ENCODE measurements around the gene TCFL5.

The TCFL5 gene

DNA sequence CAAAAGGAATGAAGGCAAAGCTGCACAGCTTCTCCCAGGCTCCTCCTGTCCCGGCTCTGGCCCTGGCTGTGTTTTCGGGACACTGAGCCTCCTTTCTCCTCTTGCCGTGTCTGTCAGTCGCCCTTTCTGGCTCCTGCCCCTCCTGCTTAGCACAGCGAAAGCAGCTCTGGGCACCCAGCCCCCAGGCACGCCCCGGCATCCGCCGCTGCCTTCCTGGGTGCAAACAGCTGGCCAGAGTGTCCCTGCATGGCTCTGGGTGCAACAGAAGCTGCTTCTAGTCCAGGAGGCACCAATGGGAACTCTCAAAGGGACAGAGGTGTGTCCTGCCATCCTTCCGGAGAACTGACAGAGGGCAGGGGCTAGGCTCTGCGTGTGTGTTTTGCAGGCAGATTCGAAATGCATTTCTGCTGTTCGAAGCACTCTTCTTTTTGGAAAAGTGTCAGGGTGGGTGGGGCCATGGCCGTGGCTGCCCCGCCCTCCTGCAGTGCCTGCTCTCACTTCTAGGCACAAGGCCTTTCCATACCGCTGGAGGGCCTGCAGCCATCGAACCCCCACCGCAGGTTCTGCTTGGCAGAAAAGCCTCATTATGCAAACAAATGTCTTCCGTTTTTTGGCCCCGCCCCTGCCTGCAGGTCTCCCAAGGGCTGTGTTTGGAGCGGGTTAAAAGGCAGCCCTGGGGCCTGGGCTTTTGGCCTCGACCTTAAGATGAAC, 29.3 kb downstream of the TCFL5 start:
- DNase-seq, result peak; percentile 39

DNA sequence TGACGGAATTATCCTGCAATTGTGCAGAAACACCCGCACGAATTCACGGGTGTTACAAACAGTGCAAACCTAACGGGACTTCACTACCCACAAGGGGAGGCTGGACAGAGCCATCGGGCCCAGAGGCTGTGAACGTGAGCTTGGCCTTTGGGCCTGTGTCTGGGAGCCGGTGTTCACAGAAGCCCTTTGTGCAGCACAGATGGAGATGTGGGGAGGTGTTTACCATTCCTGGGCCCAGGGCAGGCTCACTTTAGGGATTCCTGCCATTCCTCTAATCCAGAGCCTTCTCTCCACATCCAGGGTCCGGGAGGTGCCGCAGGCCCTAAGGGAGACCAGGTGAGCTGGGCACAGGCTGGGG, 29.8 kb downstream of the TCFL5 start:
- no peak for DNase-seq

DNA sequence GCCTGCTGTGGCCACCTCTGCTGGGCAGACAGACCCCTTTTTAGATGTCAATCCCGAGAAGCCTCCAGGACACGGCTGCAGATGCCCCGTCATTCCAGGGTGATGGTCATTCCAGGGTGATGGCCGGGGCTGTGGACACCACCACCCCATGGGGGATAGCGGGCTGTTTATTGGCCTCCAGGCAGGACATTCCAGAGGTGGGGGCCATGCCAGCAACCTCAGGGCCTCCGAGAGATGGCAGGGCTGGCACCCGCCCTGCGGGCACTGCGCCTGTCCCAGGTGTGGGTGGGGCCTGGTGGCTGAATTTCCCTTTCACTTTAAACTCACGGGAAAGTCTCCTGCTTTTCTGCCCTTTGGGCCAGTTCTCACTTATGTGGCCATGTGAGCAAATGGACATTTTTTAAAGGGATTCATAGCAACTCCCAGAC, 30.2 kb downstream of the TCFL5 start:
- DNase-seq, result no peak

DNA sequence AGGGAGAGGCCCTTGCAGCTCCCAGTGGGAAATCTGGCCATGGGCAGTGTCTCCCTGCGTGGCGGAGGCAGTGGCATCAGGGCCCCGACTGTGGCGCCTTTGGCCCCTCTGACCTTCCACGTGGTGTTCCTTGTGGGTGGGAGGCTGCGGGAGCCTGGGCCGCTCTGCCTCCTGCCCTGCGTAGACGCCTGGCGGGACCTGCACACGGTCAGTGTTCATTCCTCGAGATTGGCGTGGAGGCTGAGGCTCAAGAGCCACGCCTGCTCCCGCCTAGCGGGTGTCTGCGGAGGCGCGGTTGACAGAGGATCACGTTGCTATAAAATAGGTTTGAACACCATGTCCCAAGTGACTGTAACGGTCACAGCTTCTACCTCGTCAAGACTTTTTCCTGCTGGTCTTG, 30.8 kb downstream of the TCFL5 start:
- DNase-seq, result no peak

DNA sequence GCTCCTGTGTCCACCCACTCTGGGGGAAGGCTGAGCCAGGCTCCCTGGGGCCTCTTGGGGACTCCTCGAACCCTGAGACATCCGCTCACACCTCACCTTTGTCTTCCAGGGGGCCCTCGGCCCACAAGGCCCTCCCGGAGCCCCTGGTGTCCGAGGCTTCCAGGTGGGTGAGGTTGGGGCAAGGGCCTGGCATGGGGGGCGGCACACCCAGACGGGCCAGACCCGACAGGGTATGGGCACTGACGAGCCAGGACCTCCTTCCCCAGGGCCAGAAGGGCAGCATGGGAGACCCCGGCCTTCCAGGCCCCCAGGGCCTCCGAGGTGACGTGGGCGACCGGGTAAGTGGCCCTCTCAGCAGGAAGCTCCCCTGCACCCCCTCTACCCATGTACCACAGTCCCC, 31.4 kb downstream of the TCFL5 start:
- DNase-seq, result no peak

DNA sequence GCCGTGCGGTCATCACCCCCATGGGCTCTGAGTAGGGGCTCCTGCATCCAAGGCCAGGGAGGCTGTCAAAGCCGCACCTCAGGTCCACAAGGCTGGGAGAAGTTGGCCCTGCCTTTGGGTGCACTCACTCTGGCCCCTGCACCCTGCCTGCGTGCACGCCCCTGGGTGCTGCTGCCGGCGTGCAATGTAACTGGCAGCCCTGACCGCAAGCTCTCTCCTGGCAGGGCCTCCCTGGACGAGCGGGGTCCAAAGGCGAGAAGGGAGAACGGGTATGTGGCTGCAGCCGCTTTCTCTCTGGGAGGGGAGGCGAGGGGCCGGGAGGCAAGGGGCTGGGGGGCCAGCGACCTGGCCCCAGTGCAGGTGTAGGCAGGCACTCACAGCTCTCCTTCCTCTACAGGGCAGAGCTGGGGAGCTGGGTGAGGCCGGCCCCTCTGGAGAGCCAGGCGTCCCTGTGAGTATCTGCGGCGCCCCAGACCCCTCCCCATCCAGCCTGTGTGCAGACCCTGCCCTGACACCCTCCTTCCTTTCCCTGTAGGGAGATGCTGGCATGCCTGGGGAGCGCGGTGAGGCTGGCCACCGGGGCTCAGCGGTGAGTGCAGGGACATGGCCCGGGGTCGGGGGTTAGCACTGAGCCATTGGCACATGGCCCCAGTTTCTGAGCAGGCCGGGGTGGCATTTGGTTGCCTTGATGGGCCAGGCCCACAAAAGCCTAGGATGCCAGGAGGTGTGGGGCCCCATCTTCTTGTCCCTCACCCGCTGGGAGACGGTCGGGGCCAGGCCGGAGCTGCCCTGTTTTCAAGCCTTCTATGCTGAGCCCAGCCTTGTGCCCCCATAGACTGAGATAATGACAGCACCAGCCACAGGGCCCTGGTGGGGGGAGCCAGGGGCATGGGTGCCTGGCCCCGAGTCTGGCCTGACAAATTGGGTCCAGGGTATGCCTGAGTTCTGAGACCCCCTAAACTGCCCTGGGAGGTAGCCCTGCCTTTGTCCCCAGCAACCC, 32.1 kb downstream of the TCFL5 start:
- no peak for DNase-seq

DNA sequence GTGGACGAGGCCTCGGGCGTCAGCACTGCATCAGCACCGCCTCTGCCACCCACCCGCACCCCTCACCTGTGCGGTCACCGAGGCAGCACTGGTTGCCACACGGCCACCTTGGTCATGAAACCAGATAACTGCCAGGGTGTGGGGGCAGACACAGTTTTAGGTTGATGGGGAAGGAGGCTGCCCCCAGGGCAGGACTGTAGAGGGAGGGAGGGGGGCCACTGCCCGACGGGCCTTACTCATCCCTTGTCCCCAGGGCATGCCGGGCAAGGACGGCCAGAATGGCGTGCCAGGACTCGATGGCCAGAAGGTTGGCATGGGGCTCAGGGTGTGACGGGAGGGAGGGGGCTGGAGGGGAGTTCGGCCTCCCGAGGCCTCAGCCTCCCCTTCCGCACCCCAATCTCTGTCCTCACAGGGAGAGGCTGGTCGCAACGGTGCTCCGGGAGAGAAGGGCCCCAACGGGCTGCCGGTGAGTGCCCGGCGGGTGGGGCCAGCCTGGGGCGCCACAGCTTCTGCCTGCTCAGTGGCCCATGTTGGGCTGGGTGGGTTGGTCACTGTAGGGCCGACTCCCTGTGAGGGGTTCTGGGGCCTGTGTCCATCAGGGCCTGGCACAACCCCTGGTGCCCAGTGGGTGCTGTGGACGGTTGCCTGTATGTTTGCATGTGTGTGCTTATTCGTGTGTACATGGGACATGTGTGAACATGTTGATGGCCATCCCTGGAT, 33.0 kb downstream of the TCFL5 start:
- DNase-seq, result no peak

DNA sequence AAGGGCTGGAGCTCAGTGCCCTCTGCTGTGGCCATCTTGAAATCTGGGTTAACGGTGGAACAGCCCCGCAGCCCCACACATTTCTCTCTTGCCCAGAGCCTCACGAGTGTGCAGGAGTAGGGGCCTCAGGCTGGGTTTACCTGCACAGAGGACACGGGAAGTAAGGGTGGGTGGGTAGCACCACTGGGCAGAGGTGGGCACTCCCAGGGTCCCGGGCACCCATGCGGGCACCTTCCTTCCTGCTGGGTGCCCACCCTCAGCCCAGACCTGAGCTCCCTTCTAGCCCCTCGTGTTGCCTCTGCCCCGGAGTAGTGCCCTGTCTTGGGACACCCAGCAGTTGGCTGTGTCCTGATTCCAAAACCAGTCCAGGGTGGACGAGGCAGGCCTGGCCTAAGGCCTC, 33.6 kb downstream of the TCFL5 start:
- DNase-seq, result no peak

DNA sequence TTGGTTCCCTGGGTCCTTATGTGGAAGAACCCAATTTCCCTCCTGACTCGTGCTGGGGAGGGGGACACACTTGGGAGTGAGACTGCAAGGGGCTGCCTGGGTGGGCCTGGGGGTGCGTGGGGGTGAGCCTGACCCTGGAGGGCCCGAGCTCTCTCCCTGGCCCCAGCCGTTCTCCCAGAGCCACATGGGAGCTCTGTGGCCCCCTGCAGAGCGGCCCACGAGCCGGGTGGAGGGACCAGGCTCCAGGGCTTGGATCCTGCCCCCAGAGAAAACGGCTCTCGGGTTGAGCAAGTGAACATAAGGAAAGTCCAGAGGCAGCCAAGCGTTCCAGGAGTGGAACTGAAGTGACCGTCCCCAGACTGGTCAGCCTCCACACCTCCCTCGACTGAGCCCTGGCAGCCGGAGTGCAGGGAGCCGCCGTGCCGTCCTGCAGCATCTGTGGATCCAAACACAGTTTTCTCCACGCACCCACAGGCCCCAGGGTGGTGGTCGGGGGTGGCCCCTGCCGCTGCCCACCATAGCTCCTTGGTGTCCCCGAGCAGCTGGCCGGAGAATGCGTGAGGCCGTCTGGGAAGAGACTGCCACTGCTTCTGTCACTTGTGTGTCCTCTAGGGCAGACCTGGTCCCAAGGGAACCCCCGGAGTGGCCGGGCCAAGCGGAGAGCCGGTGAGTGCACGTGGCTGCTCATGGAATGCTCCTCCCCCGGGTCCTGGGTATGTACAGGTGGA, 34.1 kb downstream of the TCFL5 start:
- no peak for DNase-seq

DNA sequence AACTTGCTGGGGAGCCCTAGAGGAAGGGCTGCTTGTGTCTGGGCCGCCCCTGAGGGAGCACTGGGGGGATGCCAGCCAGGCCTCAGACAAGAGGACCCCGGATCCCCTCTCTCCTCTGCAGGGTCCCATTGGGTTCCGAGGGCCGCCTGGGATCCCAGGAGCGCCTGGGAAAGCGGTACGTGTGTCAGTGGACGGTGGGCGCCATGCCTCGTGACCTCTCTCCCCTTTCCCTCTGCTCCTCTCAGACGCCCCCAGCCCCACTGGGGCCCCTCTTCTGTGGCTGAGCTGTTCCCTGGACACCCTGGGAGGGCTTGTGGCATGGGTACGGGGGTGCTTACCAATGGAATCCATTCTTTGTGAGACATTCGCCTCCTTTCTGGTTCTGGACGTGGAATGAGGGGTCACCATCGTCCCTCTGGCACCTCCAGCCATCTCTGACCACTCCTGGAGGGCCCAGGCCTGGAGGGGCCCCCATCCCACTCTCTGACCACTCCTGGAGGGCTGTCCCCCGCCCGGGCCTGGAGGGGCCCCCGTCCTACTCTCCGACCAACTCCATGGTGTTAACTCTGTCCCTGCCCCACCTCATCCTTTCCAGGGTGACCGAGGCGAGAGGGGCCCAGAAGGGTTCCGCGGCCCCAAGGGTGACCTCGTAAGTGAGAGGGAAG, 34.8 kb downstream of the TCFL5 start:
- no peak for DNase-seq

DNA sequence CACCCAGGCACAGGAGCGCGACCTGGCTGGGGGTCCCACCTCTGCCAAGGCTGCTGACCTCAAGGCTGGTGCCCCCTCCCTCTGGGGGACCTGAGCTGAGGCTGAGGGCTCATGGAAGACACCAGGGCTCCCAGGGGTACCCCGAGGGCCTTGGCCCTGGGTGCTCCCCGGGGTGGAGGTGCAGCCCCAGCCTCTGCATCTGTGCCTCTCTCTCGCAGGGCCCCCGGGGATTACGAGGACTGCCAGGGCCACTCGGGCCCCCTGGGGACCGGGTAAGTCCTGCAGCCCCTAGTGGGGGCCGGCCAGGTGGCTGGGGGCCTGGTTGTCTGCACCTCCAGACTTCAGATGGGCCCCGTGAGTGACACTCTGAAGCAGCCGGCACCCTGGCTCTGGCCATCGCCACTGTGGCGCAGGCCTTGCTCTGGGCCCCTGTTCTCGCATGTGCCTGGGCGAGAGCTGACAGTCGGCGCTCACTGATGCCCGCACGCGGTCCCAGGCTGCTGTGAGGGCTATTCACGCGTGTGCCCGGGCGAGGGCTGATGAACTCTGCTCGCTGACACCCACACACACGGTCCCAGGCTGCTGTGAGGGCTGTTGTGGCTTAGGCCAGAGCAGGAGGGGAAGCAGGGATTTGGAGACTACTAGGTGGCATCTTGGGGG, 35.5 kb downstream of the TCFL5 start:
- DNase-seq, result no peak

DNA sequence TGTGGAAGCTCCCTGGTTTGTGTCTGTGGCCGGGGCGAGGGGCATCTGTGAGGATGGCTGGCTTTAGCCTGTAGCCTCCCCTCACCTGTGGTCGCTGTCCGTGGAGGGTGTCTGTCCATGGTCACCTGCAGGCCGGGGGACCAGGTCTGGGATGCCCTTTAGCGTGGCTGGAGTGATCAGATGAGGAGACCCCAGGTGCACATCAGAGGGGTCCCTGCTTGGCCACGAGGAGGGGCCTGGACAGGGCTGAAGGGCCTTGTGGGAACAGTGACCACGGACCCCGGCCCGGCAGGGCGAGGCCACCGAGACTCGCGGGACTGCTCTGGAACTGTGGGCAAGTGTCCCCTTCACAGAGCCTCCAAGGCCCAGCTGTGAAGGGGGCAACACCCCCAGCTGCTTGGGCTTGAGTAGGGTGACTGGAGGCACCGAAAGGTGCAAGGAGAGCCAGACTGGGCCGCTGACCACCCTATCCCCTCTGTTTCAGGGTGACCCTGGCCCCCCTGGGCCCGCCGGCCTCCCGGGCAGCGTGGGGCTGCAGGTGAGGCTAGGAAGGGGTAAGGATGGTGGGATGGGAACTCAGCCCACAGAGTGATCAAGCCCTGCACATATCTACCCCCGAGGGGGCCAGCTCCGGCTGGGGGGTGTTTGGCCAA, 36.2 kb downstream of the TCFL5 start:
- no peak for DNase-seq

DNA sequence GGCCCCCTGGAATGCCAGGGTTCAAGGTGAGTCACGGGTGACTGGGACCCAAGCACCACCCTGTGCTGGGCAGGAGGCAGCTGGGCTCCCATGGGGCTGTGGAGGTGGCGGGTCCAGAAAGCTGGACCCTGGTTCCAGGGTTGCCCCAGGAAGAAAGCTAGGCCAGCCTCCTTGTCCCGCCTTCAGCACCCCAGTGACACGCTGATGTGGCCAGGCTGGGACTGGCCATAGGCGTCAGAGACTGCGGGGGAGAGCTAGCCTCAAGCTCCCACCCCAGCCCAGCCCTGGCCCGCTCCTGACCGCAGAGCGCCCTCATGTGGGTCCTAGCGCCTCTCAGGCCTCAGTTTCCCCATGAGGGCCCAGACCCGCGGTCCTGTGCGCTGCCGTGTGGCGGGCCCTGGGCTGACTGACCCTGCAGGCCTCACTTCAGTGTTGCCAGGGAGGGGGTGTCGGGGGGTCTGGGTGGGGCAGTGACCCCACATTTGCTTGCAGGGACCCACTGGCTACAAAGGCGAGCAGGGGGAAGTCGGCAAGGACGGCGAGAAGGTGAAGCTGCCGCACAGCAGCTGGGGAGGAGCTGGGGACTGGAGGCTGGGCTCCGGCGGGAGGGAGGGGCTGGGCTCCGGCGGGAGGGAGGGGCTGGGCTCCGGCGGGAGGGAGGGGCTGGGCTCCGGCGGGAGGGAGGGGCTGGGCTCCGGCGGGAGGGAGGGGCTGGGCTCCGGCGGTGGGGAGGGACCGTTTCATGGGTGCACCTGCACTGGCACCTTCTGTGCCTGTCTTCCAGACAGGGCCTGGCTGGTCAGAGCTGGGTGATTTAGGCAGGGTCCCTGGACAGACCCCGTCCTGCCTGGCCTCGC, 36.9 kb downstream of the TCFL5 start:
- DNase-seq, result peak; percentile 80

DNA sequence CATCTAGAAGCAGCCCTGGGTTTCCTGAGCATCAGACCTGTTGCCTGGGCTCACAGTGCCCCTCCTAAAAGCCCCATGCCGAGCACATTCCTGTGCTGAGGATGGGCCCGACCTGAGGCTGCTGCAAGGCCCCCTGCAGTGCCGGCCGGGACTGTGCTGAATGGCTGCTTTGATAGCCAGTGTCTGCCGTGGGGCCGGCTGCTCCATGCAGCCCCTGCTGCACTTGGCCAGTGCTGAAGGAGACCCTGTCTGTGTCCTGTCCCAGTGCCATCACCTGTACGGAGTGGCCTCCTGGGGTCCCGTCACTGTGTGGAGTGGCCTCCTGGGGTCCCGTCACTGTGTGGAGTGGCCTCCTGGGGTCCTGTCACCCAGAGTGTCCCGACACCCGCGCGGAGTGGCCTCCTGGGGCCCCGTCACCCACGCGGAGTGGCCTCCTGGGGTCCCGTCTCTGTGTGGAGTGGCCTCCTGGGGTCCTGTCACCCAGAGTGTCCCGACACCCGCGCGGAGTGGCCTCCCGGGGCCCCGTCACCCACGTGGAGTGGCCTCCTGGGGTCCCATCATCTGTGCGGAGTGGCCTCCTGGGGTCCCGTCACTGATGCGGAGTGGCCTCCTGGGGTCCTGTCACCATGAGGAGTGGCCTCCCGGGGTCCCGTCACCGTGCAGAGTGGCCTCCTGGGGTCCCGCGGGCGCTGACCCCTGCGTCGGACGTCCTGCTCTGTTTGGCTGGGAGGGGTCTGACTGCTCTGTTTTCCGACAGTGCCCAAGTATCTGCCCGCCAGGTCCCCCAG, 37.7 kb downstream of the TCFL5 start:
- DNase-seq, result no peak

DNA sequence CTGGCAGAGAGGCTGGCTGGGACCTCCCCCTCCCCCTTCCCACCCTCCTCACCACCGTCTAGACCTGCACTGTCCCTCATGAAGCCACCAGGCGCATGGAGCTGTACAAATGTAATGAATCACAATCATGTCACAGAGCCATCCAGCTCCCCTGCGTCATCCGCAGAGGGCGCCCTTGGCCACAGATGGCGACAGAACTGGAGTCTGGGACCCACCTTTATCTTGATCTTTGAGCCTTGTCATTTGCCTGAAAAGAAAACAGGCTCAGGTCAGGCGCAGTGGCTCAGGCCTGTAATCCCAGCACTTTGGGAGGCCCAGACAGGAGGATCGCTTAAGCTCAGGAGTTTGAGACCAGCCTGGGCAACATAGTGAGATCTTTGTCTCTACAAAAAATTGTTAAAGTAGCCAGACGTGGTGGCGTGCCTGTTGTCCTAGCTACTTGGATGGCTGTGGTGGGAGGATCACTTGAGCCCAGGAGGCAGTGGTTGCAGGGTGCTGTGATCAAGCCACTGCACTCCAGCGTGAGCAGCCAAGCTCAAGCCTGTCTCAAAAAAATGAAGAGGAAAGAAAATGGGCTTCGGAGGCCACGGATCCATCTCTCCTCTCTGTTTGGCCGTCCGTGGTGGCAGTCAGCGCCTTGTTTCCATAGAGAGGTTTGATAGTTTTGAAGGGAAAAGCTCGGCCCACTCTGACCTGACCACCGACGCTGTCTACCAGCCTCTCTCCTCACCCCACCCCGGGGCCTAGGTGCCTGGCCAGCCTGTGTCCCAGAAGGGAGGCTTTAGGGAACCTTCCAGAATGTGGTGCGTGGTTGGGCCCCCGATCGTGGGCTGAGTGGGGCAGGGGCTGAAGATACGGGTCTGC, 38.6 kb downstream of the TCFL5 start:
- peak; percentile 92 for DNase-seq

DNA sequence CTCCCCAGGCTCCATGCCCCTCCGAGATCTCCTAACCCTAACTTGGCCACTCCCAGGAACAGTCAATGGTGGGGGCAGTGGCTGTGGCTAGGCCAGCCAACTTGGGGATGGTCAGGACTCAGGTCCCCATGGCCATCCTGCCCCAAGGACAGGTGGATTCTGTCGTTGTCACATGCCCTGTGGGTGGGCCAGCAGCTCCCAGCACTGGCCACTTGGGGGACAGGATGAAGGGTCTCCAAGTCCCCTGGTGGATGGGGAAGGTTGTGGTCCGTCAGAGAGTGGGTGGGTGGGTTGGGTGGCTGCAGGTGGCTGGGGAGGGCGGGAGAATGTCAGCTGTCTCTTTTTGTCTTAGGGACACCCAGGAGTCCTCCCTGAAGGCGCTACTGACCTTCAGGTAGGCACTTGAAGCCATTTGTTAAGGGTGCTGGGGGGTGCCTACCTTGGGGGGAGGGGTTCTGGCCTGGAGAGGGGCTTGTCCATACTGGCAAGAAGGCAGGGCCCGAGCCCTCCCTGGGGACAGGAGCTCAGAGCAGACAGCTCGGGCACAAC, 39.3 kb downstream of the TCFL5 start:
- peak; percentile 46 for DNase-seq

DNA sequence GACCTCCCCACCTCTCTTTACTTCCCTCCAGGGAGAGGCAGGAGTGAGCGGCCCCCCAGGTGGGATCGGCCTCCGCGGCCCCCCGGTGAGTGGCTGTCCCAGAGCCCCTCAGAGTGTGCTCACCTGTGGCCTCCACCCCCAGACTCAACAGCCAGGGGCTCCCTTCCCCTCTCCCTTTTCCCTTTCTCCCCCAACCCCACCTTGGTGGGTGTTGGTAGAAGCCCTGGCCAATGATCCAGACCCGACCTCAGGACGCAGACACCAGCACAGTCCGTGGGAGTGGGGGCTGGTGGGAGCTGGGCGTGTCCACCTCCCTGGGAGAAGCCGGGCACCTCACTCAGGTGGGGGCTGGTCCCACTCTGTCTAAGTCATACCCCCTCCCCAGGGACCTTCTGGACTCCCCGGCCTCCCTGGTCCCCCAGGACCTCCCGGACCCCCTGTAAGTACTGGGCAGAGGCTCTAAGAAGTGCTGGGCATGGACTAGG, 39.9 kb downstream of the TCFL5 start:
- DNase-seq, result no peak

Measured in NCI-H82 (cell line).